HEK293 (cell line): ENCODE results near the gene DGCR8.

Source experiments
- CTCF ChIA-PET: fragments of 350-600 bp; formaldehyde crosslinking; extraction: SDS; loops from one replicate; lab custom pipeline; 2021; ENCODE audit warnings: antibody characterized with exemption; lab: Yijun Ruan, JAX
- POLR2A ChIA-PET: fragments of 300-600 bp; formaldehyde crosslinking; extraction: SDS; loops from one replicate; lab custom pipeline; 2020; ENCODE audit warnings: antibody characterized with exemption, inconsistent platforms; lab: Yijun Ruan, JAX
- H3K27ac ChIP-seq: fragments of 200-500 bp; sonication (Bioruptor generic); 2 replicates; pipeline ENCODE4 v1.5.1; 2014; ENCODE audit warnings: low read depth, low read length, control low read depth, inconsistent platforms; ENCODE audit errors: extremely low read depth
- H3K36me3 ChIP-seq, 2 experiments: fragments of 200-500 bp in 1 of 2; sonication (Bioruptor generic) in 1 of 2; 1 replicate in 1 of 2; 2 replicates in 1 of 2; pipeline ENCODE4 v1.5.1; 2014 to 2017; ENCODE audit warnings: inconsistent platforms in 2 of 2, low read length in 2 of 2; ENCODE audit not compliant: control insufficient read depth in 2 of 2, insufficient read depth in 1 of 2
- H3K4me1 ChIP-seq: fragments of 200-500 bp; sonication (Bioruptor generic); 2 replicates; pipeline ENCODE4 v1.5.1; 2014; ENCODE audit warnings: mild to moderate bottlenecking, low read length, inconsistent platforms; ENCODE audit not compliant: control insufficient read depth, insufficient read depth
- H3K4me3 ChIP-seq: 2 replicates; pipeline ENCODE4 v1.5.1; 2011; ENCODE audit warnings: low read depth, mild to moderate bottlenecking, control low read depth, low read length, moderate library complexity
- H3K9me3 ChIP-seq: fragments of 200-500 bp; sonication (Bioruptor generic); 2 replicates; pipeline ENCODE4 v1.5.1; 2014; ENCODE audit warnings: low read depth, low read length, inconsistent platforms; ENCODE audit not compliant: control insufficient read depth, insufficient read depth
- EGR2 ChIP-seq: fragments of 450-650 bp; formaldehyde crosslinking; IDR thresholded peaks from 2 replicates; pipeline ENCODE4 v1.5.1; 2016; ENCODE audit warnings: low read depth, missing biosample characterization, missing genetic modification characterization
- KLF8 ChIP-seq: fragments of 450-650 bp; formaldehyde crosslinking; IDR thresholded peaks from 2 replicates; pipeline ENCODE4 v1.5.1; 2016; ENCODE audit warnings: missing biosample characterization, missing genetic modification characterization
- MYNN ChIP-seq: fragments of 450-650 bp; formaldehyde crosslinking; IDR thresholded peaks from 2 replicates; pipeline ENCODE4 v1.5.1; 2016; ENCODE audit warnings: missing biosample characterization, missing genetic modification characterization, borderline replicate concordance
- PRDM10 ChIP-seq: fragments of 450-650 bp; formaldehyde crosslinking; IDR thresholded peaks from 2 replicates; pipeline ENCODE4 v1.5.1; 2016; ENCODE audit warnings: missing biosample characterization, missing genetic modification characterization
- PRDM4 ChIP-seq: fragments of 450-650 bp; formaldehyde crosslinking; IDR thresholded peaks from 2 replicates; pipeline ENCODE4 v1.5.1; 2017; ENCODE audit warnings: missing biosample characterization, missing genetic modification characterization
- TRIM28 ChIP-seq: IDR thresholded peaks from 2 replicates; pipeline ENCODE4 v1.6.1; 2011; ENCODE audit warnings: low read length, control low read depth, borderline replicate concordance
- YY1 ChIP-seq: fragments of 450-650 bp; formaldehyde crosslinking; IDR thresholded peaks from 2 replicates; pipeline ENCODE4 v1.5.1; 2018; ENCODE audit warnings: missing biosample characterization, missing genetic modification characterization
- ZBTB20 ChIP-seq: fragments of 450-650 bp; formaldehyde crosslinking; IDR thresholded peaks from 2 replicates; pipeline ENCODE4 v1.5.1; 2016; ENCODE audit warnings: missing biosample characterization, missing genetic modification characterization
- ZBTB8A ChIP-seq: fragments of 450-650 bp; formaldehyde crosslinking; IDR thresholded peaks from 2 replicates; pipeline ENCODE4 v1.5.1; 2016; ENCODE audit warnings: missing biosample characterization, missing genetic modification characterization
- ZNF132 ChIP-seq: fragments of 450-650 bp; formaldehyde crosslinking; IDR thresholded peaks from 2 replicates; pipeline ENCODE4 v1.5.1; 2017; ENCODE audit warnings: missing biosample characterization, missing genetic modification characterization, borderline replicate concordance
- ZNF362 ChIP-seq: fragments of 450-650 bp; formaldehyde crosslinking; IDR thresholded peaks from 2 replicates; pipeline ENCODE4 v1.5.1; 2016; ENCODE audit warnings: missing biosample characterization, missing genetic modification characterization
- ZSCAN4 ChIP-seq: fragments of 450-650 bp; formaldehyde crosslinking; IDR thresholded peaks from 2 replicates; pipeline ENCODE4 v1.5.1; 2017; ENCODE audit warnings: missing biosample characterization, missing genetic modification characterization
- TF ChIP-seq, protein P1 (sequence below): fragments of 450-650 bp; formaldehyde crosslinking; IDR thresholded peaks from 2 replicates; pipeline ENCODE4 v1.5.1; 2016; ENCODE audit warnings: missing biosample characterization, missing genetic modification characterization

Gene DGCR8

DNA sequence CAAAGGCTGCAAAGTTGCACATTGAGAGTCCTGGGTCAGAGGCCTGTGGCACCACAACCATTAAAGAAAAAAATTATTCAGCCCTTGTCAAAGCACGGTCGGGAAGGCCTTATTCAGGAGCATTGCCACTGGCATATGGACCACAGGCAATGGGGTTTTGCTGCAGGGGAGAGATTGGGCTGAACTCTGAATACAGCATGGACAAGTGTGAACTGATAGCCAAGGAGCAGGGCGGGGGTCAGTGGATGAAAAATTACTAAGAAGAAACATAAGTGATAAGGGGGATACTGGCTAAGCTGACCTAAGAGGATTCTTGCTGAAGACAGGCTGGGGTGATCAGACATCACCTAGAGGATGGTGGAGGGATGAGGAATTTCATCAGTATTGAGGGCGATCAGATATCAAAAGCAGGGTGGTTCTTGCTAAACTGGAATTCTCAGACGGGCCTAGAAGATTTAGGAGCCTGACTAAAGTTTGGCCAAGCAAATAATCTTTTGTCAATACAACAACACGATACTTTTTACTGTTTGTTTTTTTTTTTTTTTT lies 3.3 kb upstream of the DGCR8 start:
- CTCF ChIA-PET, result no interaction called here

DNA sequence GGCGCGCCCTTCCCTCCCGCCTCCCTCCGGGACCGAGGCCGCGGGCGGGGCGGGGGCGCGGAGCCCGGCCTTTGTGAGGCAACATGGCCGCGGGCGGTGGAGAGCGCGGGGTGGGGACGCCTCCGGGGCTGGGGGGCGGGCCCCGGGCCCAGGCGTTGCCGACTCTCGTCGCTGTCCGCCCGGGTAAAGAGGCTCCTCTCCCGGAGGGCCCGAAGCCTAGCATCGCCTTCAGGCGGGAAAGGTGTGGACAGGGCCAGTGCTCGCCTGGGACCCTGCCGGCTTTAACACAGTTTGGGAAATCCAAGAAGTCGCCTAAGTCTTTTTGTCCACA lies 369 bp downstream of the DGCR8 start:
- Histone ChIP-seq H3K9me3 (no peaks in the 10 kb centered on the region), H3K27ac (peak overlapping the region; percentile 94)
- POLR2A ChIA-PET, result interaction anchor here (0.6 to 1.9 kb wide), 10 partner anchors 8 to 102 kb away, joined by 3 to 13 read pairs (median 3); partner anchors contain the start of genes RANBP1, TANGO2 and TRMT2A
- TF ChIP-seq ZBTB20 (tag by site-specific recombination) (peak; percentile 54; the same call in 1 of the 2 replicates), TRIM28 (no peak), EGR2 (tag by site-specific recombination) (0 out of 2 replicates have a peak, but pooled peaks have one; percentile 12), ZBTB8A (tag by site-specific recombination) (peak; percentile 52), ZSCAN4 (tag by site-specific recombination) (0 out of 2 replicates have a peak, but pooled peaks have one; percentile 5), PRDM4 (tag by site-specific recombination) (0 out of 2 replicates have a peak, but pooled peaks have one; percentile 19), MYNN (tag by site-specific recombination) (no peak), KLF8 (tag by site-specific recombination) (peak; percentile 38; the same call in 1 of the 2 replicates), YY1 (tag by site-specific recombination) (0 out of 2 replicates have a peak, but pooled peaks have one; percentile 46)
- TF ChIP-seq, all 188 proteins: peak for 7
- H3K4me3 ChIP-seq, result peak overlapping the region; percentile 92
- CTCF ChIA-PET, result no interaction called here
- H3K36me3 ChIP-seq, result peaks cover 0 to 40% of the 10 kb centered on the region in 2 experiments; a peak in 2 of 3 replicates
- no peaks in the 10 kb centered on the region; the same call in 1 of the 2 replicates for H3K4me1 ChIP-seq

More for the DNA sequence above, 3.3 kb upstream of the DGCR8 start:
- H3K4me3 ChIP-seq, result no peak overlapping the region
- H3K27ac ChIP-seq, result no peak overlapping the region
- peaks cover 0 to 7% of the 10 kb centered on the region in 2 experiments; a peak in 2 of 3 replicates for H3K36me3 ChIP-seq
- H3K4me1 ChIP-seq, result no peaks in the 10 kb centered on the region
- no peaks in the 10 kb centered on the region for H3K9me3 ChIP-seq
- POLR2A ChIA-PET, result no interaction called here
- TF ChIP-seq, protein P1, sequence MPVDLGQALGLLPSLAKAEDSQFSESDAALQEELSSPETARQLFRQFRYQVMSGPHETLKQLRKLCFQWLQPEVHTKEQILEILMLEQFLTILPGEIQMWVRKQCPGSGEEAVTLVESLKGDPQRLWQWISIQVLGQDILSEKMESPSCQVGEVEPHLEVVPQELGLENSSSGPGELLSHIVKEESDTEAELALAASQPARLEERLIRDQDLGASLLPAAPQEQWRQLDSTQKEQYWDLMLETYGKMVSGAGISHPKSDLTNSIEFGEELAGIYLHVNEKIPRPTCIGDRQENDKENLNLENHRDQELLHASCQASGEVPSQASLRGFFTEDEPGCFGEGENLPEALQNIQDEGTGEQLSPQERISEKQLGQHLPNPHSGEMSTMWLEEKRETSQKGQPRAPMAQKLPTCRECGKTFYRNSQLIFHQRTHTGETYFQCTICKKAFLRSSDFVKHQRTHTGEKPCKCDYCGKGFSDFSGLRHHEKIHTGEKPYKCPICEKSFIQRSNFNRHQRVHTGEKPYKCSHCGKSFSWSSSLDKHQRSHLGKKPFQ (tag by site-specific recombination), result 0 out of 2 replicates have a peak, but pooled peaks have one; percentile 31
- TF ChIP-seq ZNF132 (tag by site-specific recombination) (no peak), ZNF362 (tag by site-specific recombination) (0 out of 2 replicates have a peak, but pooled peaks have one; percentile 60), PRDM10 (tag by site-specific recombination) (peak; percentile 54)
